Panc1 (cell line): ENCODE results near the gene CAMP. TPM values are rescaled to one million over a fixed set of nuclear protein-coding genes. Genes with fewer than 3 reads are reported as not detected.

Experiments
- ATAC-seq: fragments of 200-7000 bp; cut with Tn5 transposase; 2 replicates; pipeline ENCODE4 v1.9.1; 2020; ENCODE audit warnings: mild to moderate bottlenecking, moderate library complexity
- Bru-seq: library from RNA; stranded (reverse); fragments of 400-500 nt; gene quantifications from one replicate; lab custom pipeline; 2021; lab: Mats Ljungman, UMichigan
- BruChase-seq, 2 experiments: library from RNA; stranded (reverse); fragments of 400-500 nt; gene quantifications; one replicate each; lab custom pipeline; 2021; lab: Mats Ljungman, UMichigan
- BruUV-seq: library from RNA; stranded (reverse); fragments of 400-500 nt; replicated peaks from 2 replicates; lab custom pipeline; 2021; lab: Mats Ljungman, UMichigan
- CTCF ChIA-PET: fragments of 300-600 bp; sonication (Branson Sonifier 250); formaldehyde crosslinking; loops from one replicate; lab custom pipeline; 2022; ENCODE audit warnings: antibody characterized with exemption; lab: Charles Lee
- POLR2A ChIA-PET: fragments of 300-600 bp; sonication (Branson Sonifier 250); formaldehyde crosslinking; loops from one replicate; lab custom pipeline; 2022; ENCODE audit warnings: antibody characterized with exemption; lab: Charles Lee
- DNase-seq: peaks from one replicate; pipeline ENCODE4 v3.0.0-alpha.2; 2010; ENCODE audit warnings: low read depth, low spot score
- H3K27ac ChIP-seq: 2 replicates; pipeline ENCODE4 v1.5.1; 2011; ENCODE audit warnings: mild to moderate bottlenecking, low read length, inconsistent platforms
- H3K27me3 ChIP-seq: fragments of 200-500 bp; sonication (Bioruptor generic); 2 replicates; pipeline ENCODE4 v1.6.0; 2014; ENCODE audit warnings: low read length, inconsistent platforms; ENCODE audit not compliant: control insufficient read depth, insufficient read depth
- H3K36me3 ChIP-seq: fragments of 200-500 bp; sonication (Bioruptor generic); 2 replicates; pipeline ENCODE4 v1.5.1; 2014; ENCODE audit warnings: inconsistent platforms, mild to moderate bottlenecking, low read length, moderate library complexity; ENCODE audit not compliant: control insufficient read depth, insufficient read depth
- H3K4me1 ChIP-seq: 2 replicates; pipeline ENCODE4 v1.5.1; 2011; ENCODE audit warnings: inconsistent platforms, mild to moderate bottlenecking, low read length, moderate library complexity; ENCODE audit not compliant: control insufficient read depth, insufficient read depth
- H3K4me3 ChIP-seq, 2 experiments: 2 replicates each; pipeline ENCODE4 v1.5.1; 2011 to 2012; ENCODE audit warnings: low read depth in 2 of 2, low read length in 2 of 2, mild to moderate bottlenecking in 2 of 2, inconsistent platforms in 1 of 2, moderate library complexity in 1 of 2
- H3K9me3 ChIP-seq: fragments of 200-500 bp; sonication (Bioruptor generic); 2 replicates; pipeline ENCODE4 v1.5.1; 2014; ENCODE audit warnings: low read depth, mild to moderate bottlenecking, inconsistent platforms, low read length, moderate library complexity; ENCODE audit not compliant: control insufficient read depth, insufficient read depth
- CTCF ChIP-seq: fragments of 450-650 bp; IDR thresholded peaks from 2 replicates; pipeline ENCODE4 v1.5.1; 2017; ENCODE audit warnings: mild to moderate bottlenecking
- POLR2AphosphoS5 ChIP-seq: IDR thresholded peaks from 2 replicates; pipeline ENCODE4 v1.6.1; 2012; ENCODE audit warnings: mild to moderate bottlenecking, low read depth, low read length, moderate library complexity
- REST ChIP-seq, 2 experiments: IDR thresholded peaks; 2 replicates each; pipeline ENCODE4 v1.6.1; 2011 to 2012; ENCODE audit warnings: low read depth in 2 of 2, control low read depth in 1 of 2, low read length in 1 of 2, mild to moderate bottlenecking in 1 of 2, moderate library complexity in 1 of 2; ENCODE audit not compliant: insufficient read depth in 1 of 2
- SIN3A ChIP-seq: IDR thresholded peaks from 2 replicates; pipeline ENCODE4 v1.6.1; 2012; ENCODE audit warnings: low read depth, mild to moderate bottlenecking, low read length, moderate library complexity, borderline replicate concordance; ENCODE audit not compliant: insufficient read depth
- TCF7L2 ChIP-seq: IDR thresholded peaks from 2 replicates; pipeline ENCODE4 v1.6.1; 2011; ENCODE audit warnings: mild to moderate bottlenecking, low read depth, low read length, inconsistent platforms
- in situ Hi-C: cut with HindIII; loops from 2 replicates; pipeline ENCODE4 v1.10.0; 2016; ENCODE audit warnings: low sequenced_read_pairs, low pct_unique_long_range_greater_than_20kb
- intact Hi-C: fragments of 100-400 bp; cut with micrococcal nuclease; formaldehyde crosslinking; loops from one replicate; pipeline ENCODE4 v1.10.0; 2022; ENCODE audit not compliant: unreplicated experiment
- long read RNA-seq: library from polyadenylated mRNA; unstranded; transcript quantifications from one replicate; pipeline ENCODE4 v2.0.0, GENCODE V29; 2021; ENCODE audit not compliant: unreplicated experiment
- polyA plus RNA-seq: library from polyadenylated mRNA; unstranded; fragments of >200 nt; gene quantifications from one replicate; pipeline ENCODE4 v1.2.1, GENCODE V29; 2012; ENCODE audit warnings: missing spikeins; ENCODE audit not compliant: insufficient read length
- total RNA-seq: library from RNA; stranded (reverse); gene quantifications from one replicate; pipeline ENCODE4 v1.2.1, GENCODE V29; 2021; ENCODE audit not compliant: unreplicated experiment

CAMP gene
- total RNA-seq (not detected), Bru-seq, nascent RNA (not detected), BruChase-seq, experiment 1, labeled RNA remaining after a 2-hour chase (not detected), BruChase-seq, experiment 2, labeled RNA remaining after a 6-hour chase (not detected)
- not detected for polyA plus RNA-seq
- long read RNA-seq, partial matches to known transcripts: 0 of 1 reads
- long read RNA-seq, other reads (novel, unspliced or antisense): 0 of 1 reads

- H3K27me3 ChIP-seq: no peaks in the 10 kb centered on the region
- intact Hi-C loops: no loop called here
- TF ChIP-seq REST (IDR thresholded peaks at IDR 0.05; ENCODE audit: insufficient read depth in 1 of 2, low read depth in 2 of 2, low read length in 1 of 2): no peak
- H3K9me3 ChIP-seq: no peaks in the 10 kb centered on the region
- DNase-seq: no peak
- no peaks in the 10 kb centered on the region for H3K36me3 ChIP-seq
- ATAC-seq: no peak
- H3K4me1 ChIP-seq: no peaks in the 10 kb centered on the region
- CTCF ChIA-PET: no interaction called here
- POLR2A ChIA-PET: interaction anchor here (0.6 kb wide), 1 partner anchor 213 kb away, joined by 3 read pairs; no protein-coding TSS in a partner anchor
- in situ Hi-C loops: no loop called here
- H3K27ac ChIP-seq: no peak within 1 kb of the TSS
- BruUV-seq: no TSS peak
- no peak within 1 kb of the TSS for H3K4me3 ChIP-seq
Measured at GRCh38 chr3:48222616-48223513, at the start of gene CAMP. Gene CAMP, plus strand, starts transcription at chr3:48223495. Its CDS starts 17 bp downstream, at chr3:48223512.

GRCh38 chr3:48178072-48178471, 45.2 kb upstream of the CAMP start:
- Histone ChIP-seq H3K4me3 (no peak overlapping the region), H3K27ac (no peak overlapping the region), H3K27me3 (no peaks in the 10 kb centered on the region), H3K36me3 (peaks cover 38% of the 10 kb centered on the region), H3K9me3 (no peaks in the 10 kb centered on the region), H3K4me1 (no peaks in the 10 kb centered on the region)
- ATAC-seq (no peak), DNase-seq (no peak)
- intact Hi-C loops (no loop called here), in situ Hi-C loops (no loop called here)
- BruUV-seq: no TSS peak
- CTCF ChIA-PET: no interaction called here
- TF ChIP-seq SIN3A: no peak
- no peak for TF ChIP-seq TCF7L2
- no peak for TF ChIP-seq REST (IDR thresholded peaks at IDR 0.05; ENCODE audit: insufficient read depth in 1 of 2, low read depth in 2 of 2, low read length in 1 of 2)
- no peak for TF ChIP-seq POLR2AphosphoS5
- no peak for TF ChIP-seq CTCF
- POLR2A ChIA-PET: no interaction called here
